WI38 (cell line): Measurements from ENCODE around the gene MAMDC4.
A peak's percentile ranks its signal among the peaks of the same experiment; 100 is the strongest.
"Not testable (repeated sequence)": the region's sequence is repeated elsewhere in the genome, so short reads cannot be mapped to it uniquely, and the experiment has no call there.

Source experiments
- H3K4me3 ChIP-seq: 2 replicates; pipeline ENCODE4 v1.5.1; 2011; ENCODE audit warnings: low read depth, mild to moderate bottlenecking, control low read depth, low read length
- CTCF ChIP-seq: IDR thresholded peaks from 2 replicates; pipeline ENCODE4 v1.5.1; 2012; ENCODE audit warnings: low read depth, mild to moderate bottlenecking, control low read depth, low read length

Gene MAMDC4

GRCh38 chr9:136867917-136868316, 15.8 kb downstream of the MAMDC4 start:
- TF ChIP-seq CTCF, result no peak
- no peak overlapping the region for H3K4me3 ChIP-seq

GRCh38 chr9:136868644-136869043, 16.5 kb downstream of the MAMDC4 start:
- no peak for TF ChIP-seq CTCF

GRCh38 chr9:136869611-136870010, 17.5 kb downstream of the MAMDC4 start:
- H3K4me3 ChIP-seq, result not testable (repeated sequence)

More at GRCh38 chr9:136868644-136869043, 16.5 kb downstream of the MAMDC4 start:
- H3K4me3 ChIP-seq, result no peak overlapping the region

GRCh38 chr9:136875155-136875554, 23.0 kb downstream of the MAMDC4 start:
- H3K4me3 ChIP-seq, result no peak overlapping the region
- no peak for TF ChIP-seq CTCF

- no peak for TF ChIP-seq CTCF
Observed at GRCh38 chr9:136876476-136876875, 24.3 kb downstream of the MAMDC4 start.

GRCh38 chr9:136880651-136881050, 28.5 kb downstream of the MAMDC4 start:
- no peak overlapping the region for H3K4me3 ChIP-seq
- TF ChIP-seq CTCF, result no peak

More at GRCh38 chr9:136876476-136876875, 24.3 kb downstream of the MAMDC4 start:
- H3K4me3 ChIP-seq, result no peak overlapping the region

- no peak for TF ChIP-seq CTCF
- H3K4me3 ChIP-seq, result no peak overlapping the region
Observed at GRCh38 chr9:136881691-136882108, 29.6 kb downstream of the MAMDC4 start.

GRCh38 chr9:136882109-136882946, 30.2 kb downstream of the MAMDC4 start:
- TF ChIP-seq CTCF, result no peak
- H3K4me3 ChIP-seq, result peak overlapping the region; percentile 6; the same call in 1 of the 2 replicates

GRCh38 chr9:136882947-136883283, 30.8 kb downstream of the MAMDC4 start:
- not testable (repeated sequence) for H3K4me3 ChIP-seq

GRCh38 chr9:136883670-136884069, 31.5 kb downstream of the MAMDC4 start:
- not testable (repeated sequence) for H3K4me3 ChIP-seq
